GM12878 (cell line): Measurements from ENCODE around the gene USP10. TPM values are rescaled to one million over a fixed set of nuclear protein-coding genes. Genes with fewer than 3 reads are reported as not detected.

Experiments
- ATAC-seq: fragments of 200-7000 bp; cut with Tn5 transposase; 3 replicates; pipeline ENCODE4 v1.9.1; 2020; ENCODE audit warnings: mild to moderate bottlenecking, moderate library complexity
- BruUV-seq: library from RNA; stranded (reverse); fragments of 400-500 nt; replicated peaks from 2 replicates; lab custom pipeline; 2021; lab: Mats Ljungman, UMichigan
- CTCF ChIA-PET: fragments of 300-600 bp; sonication (Branson Sonifier 250); formaldehyde crosslinking; extraction: SDS; loops from one replicate; lab custom pipeline; 2021; ENCODE audit warnings: inconsistent platforms; lab: Yijun Ruan, JAX
- POLR2A ChIA-PET: fragments of 350-600 bp; formaldehyde crosslinking; extraction: SDS; loops from one replicate; lab custom pipeline; 2021; ENCODE audit warnings: inconsistent platforms; lab: Charles Lee
- RAD21 ChIA-PET: fragments of 300-600 bp; sonication (Branson Sonifier 250); formaldehyde crosslinking; loops from one replicate; lab custom pipeline; 2023; ENCODE audit warnings: antibody characterized with exemption; ENCODE audit not compliant: unreplicated experiment; lab: Charles Lee
- SMC1A ChIA-PET: fragments of 300-600 bp; sonication (Branson Sonifier 250); formaldehyde crosslinking; loops from one replicate; lab custom pipeline; 2023; ENCODE audit not compliant: unreplicated experiment, uncharacterized antibody; lab: Charles Lee
- DNase-seq: peaks from one replicate; pipeline ENCODE4 v3.0.0-alpha.2; 2011; ENCODE audit warnings: low read depth, low spot score
- FAIRE-seq: peaks from 3 replicates; lab custom pipeline; 2011; peaks lifted over from hg19 to GRCh38; lab: Jason Lieb, UNC
- H2AFZ ChIP-seq: 2 replicates; pipeline ENCODE4 v1.6.0; 2011; ENCODE audit warnings: low read depth, low read length, control low read depth; ENCODE audit not compliant: control insufficient read depth
- H3K27ac ChIP-seq: 2 replicates; pipeline ENCODE4 v1.5.1; 2011; ENCODE audit warnings: control low read depth; ENCODE audit not compliant: control insufficient read depth, insufficient read depth
- H3K27me3 ChIP-seq, 2 experiments: replicated peaks in 1 of 2; 2 replicates each; pipeline versions ENCODE4 v1.6.0 to v1.6.1; 2011; ENCODE audit warnings: low read length in 1 of 2; ENCODE audit not compliant: control insufficient read depth in 2 of 2, insufficient read depth in 2 of 2
- H3K36me3 ChIP-seq, 2 experiments: 2 replicates each; pipeline ENCODE4 v1.5.1; 2011; ENCODE audit warnings: low read length in 1 of 2; ENCODE audit not compliant: control insufficient read depth in 2 of 2, insufficient read depth in 2 of 2
- H3K4me1 ChIP-seq: 2 replicates; pipeline ENCODE4 v1.6.1; 2011; ENCODE audit warnings: mild to moderate bottlenecking, low read length, moderate library complexity, mixed read lengths; ENCODE audit not compliant: control insufficient read depth, insufficient read depth
- H3K4me2 ChIP-seq: 2 replicates; pipeline ENCODE4 v1.6.0; 2011; ENCODE audit warnings: control low read depth; ENCODE audit not compliant: control insufficient read depth, insufficient read depth
- H3K4me3 ChIP-seq: fragments of 200-600 bp; sonication (generic); 2 replicates; pipeline ENCODE4 v1.5.1; 2016
- H3K79me2 ChIP-seq: 2 replicates; pipeline ENCODE4 v1.6.0; 2011; ENCODE audit warnings: low read length; ENCODE audit not compliant: control insufficient read depth, insufficient read depth
- H3K9ac ChIP-seq: 2 replicates; pipeline ENCODE4 v1.8.0; 2011; ENCODE audit warnings: low read length, control low read depth, mixed read lengths; ENCODE audit not compliant: control insufficient read depth, insufficient read depth
- H3K9me3 ChIP-seq: replicated peaks from 3 replicates; pipeline ENCODE4 v1.5.1; 2011; ENCODE audit warnings: mild to moderate bottlenecking, low read length; ENCODE audit not compliant: control insufficient read depth, insufficient read depth
- H4K20me1 ChIP-seq: 2 replicates; pipeline ENCODE4 v1.6.0; 2011; ENCODE audit not compliant: control insufficient read depth, insufficient read depth
- CREB1 ChIP-seq: IDR thresholded peaks from 2 replicates; pipeline ENCODE4 v1.6.1; 2012; ENCODE audit warnings: low read depth, mild to moderate bottlenecking, inconsistent platforms
- E2F4 ChIP-seq: IDR thresholded peaks from 2 replicates; pipeline ENCODE4 v1.6.1; 2012; ENCODE audit warnings: low read depth, low read length, improper control_type of control experiment
- MEF2A ChIP-seq: IDR thresholded peaks from 2 replicates; pipeline ENCODE4 v1.6.1; 2011; ENCODE audit warnings: low read depth, mild to moderate bottlenecking, low read length, moderate library complexity; ENCODE audit not compliant: insufficient read depth
- PML ChIP-seq: IDR thresholded peaks from 2 replicates; pipeline ENCODE4 v1.6.1; 2012; ENCODE audit warnings: low read length, inconsistent platforms
- RB1 ChIP-seq: fragments of 450-650 bp; formaldehyde crosslinking; IDR thresholded peaks from 2 replicates; pipeline ENCODE4 v1.6.1; 2017; ENCODE audit warnings: mild to moderate bottlenecking, borderline replicate concordance
- SREBF1 ChIP-seq: IDR thresholded peaks from 2 replicates; pipeline ENCODE4 v1.6.1; 2012; ENCODE audit warnings: mild to moderate bottlenecking, low read length
- SRF ChIP-seq, 2 experiments: IDR thresholded peaks; 2 replicates each; pipeline ENCODE4 v1.6.1; 2011; ENCODE audit warnings: low read depth in 2 of 2, low read length in 2 of 2, mild to moderate bottlenecking in 1 of 2, moderate library complexity in 1 of 2
- SUPT20H ChIP-seq: IDR thresholded peaks from 2 replicates; pipeline ENCODE4 v1.6.1; 2011; ENCODE audit warnings: low read depth, mild to moderate bottlenecking, low read length, moderate library complexity, borderline replicate concordance; ENCODE audit not compliant: control insufficient read depth
- TCF12 ChIP-seq: IDR thresholded peaks from 2 replicates; pipeline ENCODE4 v1.6.1; 2011; ENCODE audit warnings: low read depth, mild to moderate bottlenecking, low read length
- ZNF274 ChIP-seq: IDR thresholded peaks from one replicate; pipeline ENCODE4 v1.8.0; 2011; ENCODE audit not compliant: insufficient read length, insufficient read depth
- ZNF592 ChIP-seq: fragments of 450-650 bp; IDR thresholded peaks from 2 replicates; pipeline ENCODE4 v1.6.1; 2017; ENCODE audit warnings: mild to moderate bottlenecking, moderate library complexity
- whole genome bisulfite sequencing: methylation state at CpG from one replicate; pipeline ENCODE4 v1.1.6; 2016; ENCODE audit warnings: low lambda C conversion rate; ENCODE audit not compliant: insufficient replicate concordance, insufficient coverage; ENCODE audit errors: missing lambda C conversion rate; 5-methylcytosine and 5-hydroxymethylcytosine counted together
- in situ Hi-C: fragments of 300-500 bp; cut with MboI; formaldehyde crosslinking; loops from 9 replicates; pipeline ENCODE4 v1.14.3; 2018; ENCODE audit warnings: mixed read lengths
- intact Hi-C: fragments of 100-400 bp; cut with micrococcal nuclease; formaldehyde crosslinking; loops from one replicate; pipeline ENCODE4 v1.14.2; 2022; ENCODE audit not compliant: unreplicated experiment
- polyA plus RNA-seq, 11 experiments: library from polyadenylated mRNA; depleted of rRNA in 4 of 11; unstranded in 6 of 11; stranded (reverse) in 5 of 11; fragments of >200 nt; fragmentation: Nextera tagmentation in 4 of 11; fragmentation: Illumina TruSeq in 1 of 11; extraction: Ambion mirVana in 4 of 11; extraction: Trizol in 1 of 11; gene quantifications; 1 replicate in 1 of 11; 2 replicates in 10 of 11; pipeline versions ENCODE4 v1.2.1 to v1.2.3, GENCODE V29; 2011 to 2016; ENCODE audit warnings: inconsistent platforms in 2 of 11, missing spikeins in 2 of 11, low read depth in 1 of 11
- total RNA-seq, 4 experiments: library from RNA; depleted of rRNA in 3 of 4; stranded (reverse); fragments of >200 nt in 3 of 4; fragmentation: Illumina TruSeq in 1 of 4; extraction: Trizol in 1 of 4; gene quantifications; 2 replicates each; pipeline versions ENCODE4 v1.2.1 to v1.2.3, GENCODE V29; 2013 to 2021

USP10 gene
- total and polyA plus RNA-seq, 10 of the 15 experiments (the other 5 are each of a cell fraction or from before 2014, with no cell fraction given): 46.1 to 160 (median 105) TPM

GRCh38 chr16:84759061-84759460 lies 59.3 kb downstream of the USP10 start:
- H3K79me2 ChIP-seq: peaks cover 34% of the 10 kb centered on the region
- ChIA-PET POLR2A (interaction anchor here (1.1 kb wide), 1 partner anchor 193 kb away, joined by 3 read pairs; no protein-coding TSS in a partner anchor), SMC1A (interaction anchor here (0.8 to 11.2 kb wide), 5 partner anchors 10 to 212 kb away, joined by 3 to 142 read pairs (median 4); no protein-coding TSS in a partner anchor), RAD21 (interaction anchor here (1.6 kb wide), 1 partner anchor 9 kb away, joined by 3 read pairs; no protein-coding TSS in a partner anchor), CTCF (interaction anchor here (1.2 to 11.6 kb wide), 5 partner anchors 10 to 212 kb away, joined by 3 to 170 read pairs (median 12); no protein-coding TSS in a partner anchor)
- no peak overlapping the region for H2AFZ ChIP-seq
- no peaks in the 10 kb centered on the region for H3K27me3 ChIP-seq
- no TSS peak for BruUV-seq
- peaks cover 10% of the 10 kb centered on the region for H3K4me1 ChIP-seq
- ATAC-seq (no peak), FAIRE-seq (no peak), DNase-seq (no peak)
- TF ChIP-seq E2F4 (no peak), ZNF592 (no peak), ZNF274 (no peak), SRF (IDR thresholded peaks at IDR 0.05; ENCODE audit: low read depth in 2 of 2, low read length in 2 of 2) (no peak), CREB1 (no peak), PML (no peak), SREBF1 (no peak), TCF12 (no peak), SUPT20H (no peak), MEF2A (no peak), RB1 (no peak)
- H3K4me2 ChIP-seq: no peak overlapping the region
- H3K9ac ChIP-seq: no peak overlapping the region
- H3K9me3 ChIP-seq: no peaks in the 10 kb centered on the region
- peaks cover 8% of the 10 kb centered on the region for H4K20me1 ChIP-seq
- in situ Hi-C loops: no loop called here
- no peak overlapping the region for H3K4me3 ChIP-seq
- intact Hi-C loops: loop anchor here (10.0 kb wide), 1 partner anchor 136 kb away; no protein-coding TSS in a partner anchor
- H3K27ac ChIP-seq: no peak overlapping the region
- WGBS: 79% methylated on average over 8 of the region's 8 CpGs
- H3K36me3 ChIP-seq: peaks cover 19 to 38% of the 10 kb centered on the region in 2 experiments
